Mononuclear cell (primary cell): ENCODE data around the gene SREBF1. TPM values are rescaled to one million over a fixed set of nuclear protein-coding genes. Genes with fewer than 3 reads are reported as not detected.

ENCODE experiments used
- H3K27me3 ChIP-seq: 2 replicates; pipeline ENCODE4 v1.6.0; 2011; ENCODE audit warnings: low read length, control low read depth; ENCODE audit not compliant: insufficient read depth
- H3K4me1 ChIP-seq: 2 replicates; pipeline ENCODE4 v1.5.1; 2011; ENCODE audit warnings: mild to moderate bottlenecking, low read length, control low read depth; ENCODE audit not compliant: insufficient read depth
- H3K4me3 ChIP-seq: 2 replicates; pipeline ENCODE4 v1.5.1; 2011; ENCODE audit warnings: mild to moderate bottlenecking, low read length, moderate library complexity
- H3K9me3 ChIP-seq: 2 replicates; pipeline ENCODE4 v1.5.1; 2011; ENCODE audit warnings: low read depth, mild to moderate bottlenecking, control low read depth, low read length
- total RNA-seq: library from RNA; depleted of rRNA; stranded (reverse); fragments of >200 nt; gene quantifications from one replicate; pipeline ENCODE4 v1.2.3, GENCODE V29; 2012

The SREBF1 gene
- total RNA-seq, 1 donor: 61.9 TPM

DNA sequence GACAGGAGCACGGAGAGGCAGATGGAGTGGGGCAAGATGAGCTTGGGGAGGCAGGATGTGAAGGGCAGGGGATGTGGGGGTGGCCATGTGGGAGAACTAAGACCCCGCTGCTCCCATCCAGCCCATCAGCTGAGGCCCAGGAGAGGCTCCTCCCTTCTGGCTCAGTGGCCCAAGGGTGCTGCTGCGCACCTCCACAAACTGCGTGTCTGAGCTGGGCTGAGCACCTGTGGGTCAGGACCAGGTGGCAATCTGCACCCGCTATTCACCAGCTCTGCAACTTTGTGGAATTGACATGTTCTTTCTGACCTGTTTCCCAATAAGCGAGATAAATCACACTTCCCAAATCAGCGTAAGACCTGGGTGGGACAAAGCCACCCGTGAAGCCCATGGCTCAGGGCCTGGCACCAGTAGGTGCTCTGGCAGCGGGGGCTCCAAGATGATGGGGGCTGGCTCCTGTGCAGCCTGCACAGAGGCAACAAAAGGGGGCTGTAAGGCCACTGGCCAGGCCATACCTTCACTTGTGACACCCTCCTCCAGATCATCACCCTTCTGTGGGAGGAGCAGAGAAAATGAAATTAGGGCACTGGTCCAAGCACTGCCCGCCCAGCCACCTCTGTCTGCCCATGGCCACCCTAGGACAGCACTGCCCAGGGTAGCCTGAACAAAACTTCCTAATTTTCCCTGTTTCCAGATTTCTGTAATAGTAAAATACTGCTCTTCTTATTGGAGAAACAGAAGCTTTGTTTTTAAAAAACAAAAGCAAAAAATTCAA lies 11.7 kb upstream of the SREBF1 start:
- no peaks in the 10 kb centered on the region for H3K9me3 ChIP-seq
- H3K4me3 ChIP-seq: no peak overlapping the region
- no peaks in the 10 kb centered on the region for H3K27me3 ChIP-seq
- peaks cover 46% of the 10 kb centered on the region for H3K4me1 ChIP-seq

- Histone ChIP-seq H3K27me3 (no peaks in the 10 kb centered on the region), H3K9me3 (no peaks in the 10 kb centered on the region), H3K4me3 (no peak overlapping the region), H3K4me1 (peaks cover 46% of the 10 kb centered on the region)
These were observed 10.9 kb upstream of the SREBF1 start for GRCh38 chr17:17847726-17848125.

GRCh38 chr17:17847118-17847689 lies 10.4 kb upstream of the SREBF1 start:
- H3K4me1 ChIP-seq: peaks cover 46% of the 10 kb centered on the region
- H3K27me3 ChIP-seq: no peaks in the 10 kb centered on the region
- no peaks in the 10 kb centered on the region for H3K9me3 ChIP-seq
- no peak overlapping the region for H3K4me3 ChIP-seq

DNA sequence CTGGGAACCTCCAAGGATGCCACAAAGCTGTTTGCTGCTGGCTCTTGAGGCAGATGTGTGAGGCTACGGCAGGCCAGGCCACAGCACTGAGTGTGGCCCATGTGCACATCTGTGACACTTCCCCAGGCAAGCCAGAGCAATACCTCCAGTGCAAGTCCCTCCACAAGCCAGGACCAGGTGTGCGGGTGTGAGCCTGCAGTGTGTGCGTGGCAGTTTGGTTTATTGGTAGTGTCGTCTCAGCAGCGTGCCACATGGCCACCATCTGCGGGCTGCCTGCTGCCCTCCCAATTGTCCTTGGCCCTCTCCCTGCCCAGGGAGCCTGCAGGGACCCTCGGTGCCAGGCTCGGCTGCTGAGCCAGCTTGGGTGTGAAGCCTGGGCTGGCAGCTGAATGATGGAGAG lies 9.9 kb upstream of the SREBF1 start:
- Histone ChIP-seq H3K27me3 (no peaks in the 10 kb centered on the region), H3K9me3 (no peaks in the 10 kb centered on the region), H3K4me3 (no peak overlapping the region), H3K4me1 (peaks cover 43% of the 10 kb centered on the region)

GRCh38 chr17:17846003-17846402 lies 9.2 kb upstream of the SREBF1 start:
- Histone ChIP-seq H3K9me3 (no peaks in the 10 kb centered on the region), H3K4me1 (peaks cover 40% of the 10 kb centered on the region), H3K4me3 (no peak overlapping the region), H3K27me3 (no peaks in the 10 kb centered on the region)

DNA sequence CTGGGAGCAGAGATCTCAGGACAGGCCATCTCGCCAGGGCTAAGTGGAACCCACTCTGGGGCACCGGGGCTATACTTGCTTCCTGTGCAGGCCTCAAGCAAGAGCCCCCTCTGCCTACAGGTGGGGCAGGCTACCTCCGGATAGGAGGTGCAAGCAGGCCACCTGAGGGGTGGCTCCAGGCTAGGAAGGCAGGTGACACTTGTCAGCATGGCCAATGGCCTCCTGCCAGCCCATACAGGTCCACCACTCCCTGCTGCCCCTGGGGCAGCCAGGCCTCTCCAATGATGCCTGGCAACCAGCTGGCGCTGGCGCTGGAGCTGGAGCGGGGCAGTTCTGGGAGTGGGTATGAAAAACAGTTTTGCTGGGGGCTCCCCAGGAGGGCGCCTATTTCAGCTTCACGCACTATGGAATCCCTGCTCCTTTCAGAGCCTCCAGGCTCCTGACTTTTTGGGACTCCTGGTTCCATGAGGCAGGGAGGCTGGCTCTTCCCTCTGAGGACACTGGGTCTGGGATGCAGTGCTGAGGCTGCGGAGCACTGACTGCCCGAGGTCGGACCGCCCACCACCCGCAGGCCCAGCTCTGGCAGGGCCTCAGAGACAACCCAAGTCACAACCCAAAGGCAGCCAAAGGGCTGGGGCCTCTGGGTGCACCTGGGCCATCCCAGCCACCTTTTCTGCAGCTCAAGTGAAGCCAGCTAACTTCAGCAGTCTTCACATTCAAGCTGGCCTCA lies 8.4 kb upstream of the SREBF1 start:
- peaks cover 39% of the 10 kb centered on the region for H3K4me1 ChIP-seq
- no peak overlapping the region for H3K4me3 ChIP-seq
- no peaks in the 10 kb centered on the region for H3K9me3 ChIP-seq
- no peaks in the 10 kb centered on the region for H3K27me3 ChIP-seq

DNA sequence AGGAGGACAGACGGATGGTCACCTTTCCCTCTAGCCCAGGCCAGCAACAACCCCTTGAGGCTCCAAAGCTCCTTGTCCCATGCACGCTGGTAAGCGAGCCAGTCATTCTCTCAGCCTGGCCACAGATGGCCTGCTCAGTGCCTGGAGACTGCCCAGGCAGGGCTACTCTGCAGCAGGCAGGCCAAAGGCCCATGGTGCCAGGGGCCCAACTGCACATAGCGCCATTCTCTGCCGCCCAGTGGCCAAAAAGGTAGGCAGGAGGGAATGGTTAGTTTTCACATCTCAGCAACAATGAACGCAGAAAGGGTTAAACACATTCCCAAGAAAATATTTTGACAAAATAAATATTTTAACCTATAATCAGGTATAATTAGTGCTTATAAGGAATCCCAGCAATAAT lies 7.7 kb upstream of the SREBF1 start:
- Histone ChIP-seq H3K9me3 (no peaks in the 10 kb centered on the region), H3K4me3 (no peak overlapping the region), H3K4me1 (peaks cover 39% of the 10 kb centered on the region), H3K27me3 (no peaks in the 10 kb centered on the region)

DNA sequence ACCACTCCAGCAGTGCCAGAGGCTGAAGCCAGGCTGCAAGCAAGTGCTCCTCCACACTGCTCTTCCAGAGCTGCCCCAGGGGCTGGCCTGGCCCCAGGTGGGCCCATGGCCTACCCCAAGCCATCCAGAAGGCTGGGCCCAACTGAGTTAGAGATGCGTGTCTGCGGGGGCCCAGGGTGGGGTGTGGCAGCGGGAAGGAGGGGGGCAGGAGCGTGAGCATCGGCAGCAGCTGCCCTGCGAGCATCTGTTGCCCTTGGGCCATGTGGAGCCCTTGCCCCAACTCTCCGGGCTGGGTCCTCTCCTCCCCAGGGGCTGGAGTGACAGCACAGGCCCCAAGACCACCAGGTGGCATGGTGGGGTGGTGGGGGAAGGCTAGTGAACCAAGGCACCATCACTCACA lies 7.3 kb upstream of the SREBF1 start:
- H3K27me3 ChIP-seq: no peaks in the 10 kb centered on the region

GRCh38 chr17:17843096-17843495 lies 6.3 kb upstream of the SREBF1 start:
- Histone ChIP-seq H3K4me1 (peaks cover 39% of the 10 kb centered on the region), H3K4me3 (no peak overlapping the region), H3K27me3 (no peaks in the 10 kb centered on the region), H3K9me3 (no peaks in the 10 kb centered on the region)

More for the DNA sequence above, 7.3 kb upstream of the SREBF1 start:
- H3K4me1 ChIP-seq: peaks cover 39% of the 10 kb centered on the region
- H3K4me3 ChIP-seq: no peak overlapping the region
- H3K9me3 ChIP-seq: no peaks in the 10 kb centered on the region

DNA sequence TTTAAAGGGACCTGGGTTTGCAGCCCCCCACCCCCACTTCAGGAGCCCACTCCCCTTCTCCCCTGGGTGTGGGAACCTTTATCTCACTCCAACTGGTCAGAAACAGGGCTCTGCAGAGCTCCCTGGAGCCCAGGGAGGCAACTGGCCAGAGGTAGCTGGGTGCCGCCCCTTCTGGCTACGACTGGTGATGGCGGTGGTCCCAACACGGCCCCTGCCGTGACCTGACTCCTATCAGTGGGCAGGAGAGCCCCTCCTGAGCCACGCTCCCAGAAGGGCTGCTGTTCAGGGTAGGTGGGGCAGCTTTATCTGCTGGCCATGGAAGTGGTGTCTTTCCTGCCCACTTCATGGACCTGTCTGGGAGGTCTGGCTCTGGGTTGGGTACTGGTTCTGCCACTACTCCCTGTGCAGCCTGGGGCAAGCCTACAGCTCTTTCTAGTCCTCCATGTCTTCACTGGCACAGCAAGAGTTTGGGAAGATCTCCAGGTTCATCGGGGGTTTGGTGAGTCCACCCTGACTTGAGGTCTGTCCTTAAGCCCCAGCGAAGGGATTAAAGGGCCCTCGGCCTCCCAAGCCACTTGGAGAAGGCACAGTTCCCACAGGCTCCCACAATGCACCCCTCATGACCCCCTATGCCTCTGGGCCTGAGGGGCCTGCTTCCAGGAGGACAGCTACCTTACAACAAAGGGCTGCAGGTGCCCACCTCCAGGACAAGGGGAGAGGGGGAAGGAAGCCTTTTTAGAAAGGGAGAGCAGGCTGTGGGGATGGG lies 5.5 kb upstream of the SREBF1 start:
- H3K27me3 ChIP-seq: no peaks in the 10 kb centered on the region
- H3K9me3 ChIP-seq: no peaks in the 10 kb centered on the region
- H3K4me3 ChIP-seq: no peak overlapping the region
- peaks cover 39% of the 10 kb centered on the region for H3K4me1 ChIP-seq

- Histone ChIP-seq H3K27me3 (no peaks in the 10 kb centered on the region), H3K4me1 (peaks cover 45% of the 10 kb centered on the region), H3K9me3 (no peaks in the 10 kb centered on the region), H3K4me3 (no peak overlapping the region)
These were observed 4.8 kb upstream of the SREBF1 start for GRCh38 chr17:17841601-17842025.

GRCh38 chr17:17840751-17841591 lies 4.2 kb upstream of the SREBF1 start:
- H3K4me1 ChIP-seq: peaks cover 47% of the 10 kb centered on the region
- H3K27me3 ChIP-seq: no peaks in the 10 kb centered on the region
- H3K4me3 ChIP-seq: no peak overlapping the region
- no peaks in the 10 kb centered on the region for H3K9me3 ChIP-seq

GRCh38 chr17:17839791-17840707 lies 3.3 kb upstream of the SREBF1 start:
- H3K9me3 ChIP-seq: no peaks in the 10 kb centered on the region
- H3K4me3 ChIP-seq: peak overlapping the region; percentile 50
- H3K27me3 ChIP-seq: no peaks in the 10 kb centered on the region
- H3K4me1 ChIP-seq: peaks cover 56% of the 10 kb centered on the region
